NCI-H774 (cell line): ENCODE results near the gene COL4A1.

ENCODE experiments used
- DNase-seq: peaks from one replicate; lab custom pipeline; 2025; lab: John Stamatoyannopoulos, UW

The COL4A1 gene

DNA sequence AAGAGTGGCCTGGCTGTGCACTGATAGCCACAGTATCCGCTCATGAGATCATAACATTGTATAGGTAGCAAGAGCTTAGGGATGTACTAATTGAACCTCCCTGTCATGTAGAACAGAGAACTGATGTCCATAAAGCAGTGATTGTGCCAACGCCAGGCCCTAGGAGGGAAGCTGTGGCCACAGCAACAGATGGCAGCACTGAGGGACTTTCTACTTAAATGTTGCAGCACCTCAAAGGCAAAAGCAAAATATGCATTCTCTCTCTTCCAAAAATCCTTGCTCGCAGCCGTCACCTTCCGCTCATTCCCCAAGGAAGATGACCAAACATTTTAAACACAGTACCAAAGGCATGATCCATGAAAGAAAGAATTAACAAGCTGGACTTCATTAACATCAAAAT, 32.3 kb downstream of the COL4A1 start:
- DNase-seq = no peak

DNA sequence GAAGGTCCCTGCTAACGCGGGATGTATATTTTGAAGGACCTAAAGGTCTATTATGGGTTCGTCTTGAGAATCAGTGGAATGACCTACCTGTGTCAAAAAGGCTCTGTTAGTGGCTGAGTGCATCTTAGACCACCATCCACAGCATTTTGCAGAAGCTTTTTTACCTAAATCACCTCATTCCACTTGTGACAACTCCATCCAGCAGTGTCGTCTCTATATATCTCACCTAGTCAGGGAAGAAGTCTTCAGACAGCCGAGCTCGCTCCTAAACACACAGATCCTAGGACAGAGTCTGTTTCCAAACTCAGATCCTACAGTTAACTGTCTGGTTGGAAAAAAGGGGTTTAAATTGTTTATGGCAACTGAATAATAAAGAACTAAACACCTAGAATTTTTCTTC, 33.7 kb downstream of the COL4A1 start:
- no peak for DNase-seq

DNA sequence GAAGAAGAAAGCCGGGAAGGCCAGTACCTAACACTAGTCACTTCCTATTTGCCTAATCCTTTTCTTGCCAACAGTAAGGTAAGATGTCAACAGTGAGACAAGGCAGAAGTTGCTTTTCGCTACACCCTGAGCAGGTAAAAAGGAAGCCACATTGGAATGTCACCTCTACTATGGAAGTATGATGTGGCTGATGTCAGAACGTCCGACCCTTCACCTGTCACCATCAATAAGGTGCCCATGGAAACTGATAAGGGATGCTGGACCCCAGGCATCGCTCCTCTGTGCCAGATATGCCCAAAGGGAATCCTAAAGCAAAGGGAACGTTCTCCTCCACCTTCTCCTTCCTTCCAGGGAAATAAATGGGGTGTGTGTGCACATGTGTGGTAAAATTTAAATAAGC, 34.3 kb downstream of the COL4A1 start:
- no peak for DNase-seq

DNA sequence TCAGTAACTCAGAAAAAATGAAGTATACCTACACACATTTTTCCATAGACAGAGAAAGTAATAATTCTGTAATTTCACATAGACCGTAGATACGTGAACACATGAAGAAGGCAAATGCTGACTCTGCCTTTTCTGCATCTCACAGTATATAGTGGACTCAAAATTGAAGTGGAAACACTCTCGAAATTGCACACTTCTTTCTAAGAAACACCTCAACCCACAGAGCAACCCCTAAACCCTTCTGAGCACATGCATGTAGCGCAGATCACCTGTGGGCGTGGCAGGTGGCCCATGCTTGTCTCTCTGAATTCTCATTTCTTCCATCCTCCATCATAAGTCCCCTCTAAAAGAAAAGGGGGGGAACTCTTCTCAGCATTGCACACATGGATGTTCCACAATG, 34.7 kb downstream of the COL4A1 start:
- no peak for DNase-seq

DNA sequence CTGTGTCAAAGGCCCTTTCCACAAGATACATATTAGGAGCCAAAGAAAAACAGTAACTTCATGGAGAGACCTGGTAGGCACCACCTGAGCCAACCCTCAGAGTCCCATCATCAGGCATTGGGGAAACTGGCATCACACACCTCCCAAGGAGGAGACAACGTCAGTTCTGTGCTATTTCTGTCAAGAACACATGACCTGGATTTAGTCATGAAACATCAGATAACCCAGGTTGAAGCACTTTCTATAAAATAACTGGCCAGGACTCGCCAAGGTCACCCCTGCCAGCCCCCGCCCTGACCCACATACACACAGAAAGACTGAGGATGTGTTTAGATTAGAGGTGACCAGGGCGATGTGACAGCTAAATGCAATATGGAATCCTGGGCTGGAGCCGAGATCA, 35.6 kb downstream of the COL4A1 start:
- DNase-seq = no peak

DNA sequence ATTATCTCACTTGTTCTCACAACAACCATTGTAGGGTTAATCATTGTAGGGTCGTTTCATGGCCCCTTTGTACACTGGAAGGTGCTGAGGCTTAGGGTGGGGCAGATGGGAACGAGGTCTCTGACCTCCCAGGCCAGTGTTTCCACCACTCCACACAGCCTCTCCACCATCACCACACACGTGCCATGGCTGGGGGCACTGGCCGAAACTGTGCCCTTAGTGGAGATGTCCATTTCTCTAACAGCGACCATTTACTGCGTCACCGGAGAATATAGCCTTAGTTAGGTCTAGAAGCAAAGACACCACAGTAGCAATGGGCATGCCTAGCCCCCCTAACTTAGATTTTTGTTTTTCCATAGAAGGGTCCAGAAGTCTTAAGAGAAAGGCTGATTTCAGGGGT, 36.5 kb downstream of the COL4A1 start:
- DNase-seq = no peak

DNA sequence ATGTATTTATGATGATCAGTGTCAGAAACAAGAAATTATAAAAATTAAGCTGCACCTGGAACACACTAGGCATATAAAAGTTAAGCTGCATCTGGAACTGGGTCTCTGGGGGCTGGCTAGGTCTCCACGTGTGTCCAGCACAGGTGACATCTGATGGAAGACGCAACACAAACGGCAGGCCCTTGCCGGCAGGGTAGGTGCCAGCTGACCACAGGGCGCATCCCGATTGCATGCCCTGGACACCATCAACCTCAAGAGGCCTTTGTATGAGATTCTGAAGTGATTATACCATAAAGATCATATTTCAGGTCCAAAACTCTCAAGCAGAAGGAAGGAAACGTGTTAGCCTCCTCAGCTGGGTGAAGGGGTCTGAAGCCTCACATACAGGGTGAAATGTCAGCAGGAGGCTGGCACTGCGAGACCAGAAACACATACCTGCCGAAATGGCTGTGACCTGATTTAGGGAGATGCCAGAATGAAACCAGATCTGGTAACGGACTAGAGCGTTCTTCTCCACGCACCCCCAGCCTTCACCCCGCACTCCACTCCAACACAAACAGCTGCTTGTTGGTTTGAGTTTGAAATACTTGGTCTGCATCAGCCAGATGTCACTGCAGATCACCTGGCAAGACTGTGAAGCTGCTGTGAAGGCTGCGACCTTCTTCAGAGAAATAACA, 37.3 kb downstream of the COL4A1 start:
- DNase-seq = no peak

DNA sequence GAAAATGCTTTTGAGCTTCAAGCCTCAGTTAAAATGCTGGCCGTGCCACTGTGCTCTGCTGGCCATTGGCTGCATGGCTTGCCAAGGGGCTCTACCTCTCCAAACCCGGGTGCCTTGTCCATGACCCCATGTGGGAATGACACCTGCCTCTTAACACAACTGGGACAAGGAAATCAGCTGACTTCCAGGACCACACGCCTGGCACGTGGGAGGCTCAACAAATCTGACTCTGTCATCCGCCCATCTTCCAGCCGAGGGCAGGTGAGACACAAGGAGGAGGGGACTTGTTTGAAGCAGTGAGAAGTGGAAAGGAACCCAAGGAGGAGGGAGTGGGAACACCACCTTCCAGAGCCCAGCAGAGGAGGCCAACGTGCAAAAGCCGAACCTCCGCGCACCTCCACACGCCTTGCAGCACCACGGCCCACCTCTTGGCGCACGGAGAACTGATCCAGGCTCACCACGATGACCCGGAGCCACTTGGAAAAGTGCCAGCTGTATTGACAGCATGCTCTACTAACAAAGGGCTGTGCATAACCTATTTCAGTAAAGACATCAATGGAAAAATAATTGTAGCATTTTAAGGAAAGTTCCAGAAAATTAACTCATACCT, 38.3 kb downstream of the COL4A1 start:
- DNase-seq = no peak

DNA sequence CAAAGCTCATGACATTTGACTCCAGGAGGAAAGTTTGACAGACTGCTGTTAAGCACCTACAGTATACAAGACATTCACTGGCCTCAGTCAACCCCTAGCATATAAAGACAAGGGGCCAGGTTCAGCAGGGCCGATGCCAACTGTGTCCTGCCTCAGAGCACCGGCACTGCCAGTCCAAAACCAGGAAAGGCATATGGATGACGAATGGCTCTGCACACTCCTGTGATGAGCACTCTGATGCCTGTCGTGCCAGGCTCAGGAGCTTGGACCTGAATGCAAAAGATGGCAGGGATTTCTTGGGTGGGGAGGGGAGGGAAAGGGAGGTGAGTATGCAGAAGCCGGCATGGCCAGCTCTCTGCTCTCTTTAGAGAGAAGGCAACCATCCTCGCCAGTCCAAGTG, 38.9 kb downstream of the COL4A1 start:
- no peak for DNase-seq

DNA sequence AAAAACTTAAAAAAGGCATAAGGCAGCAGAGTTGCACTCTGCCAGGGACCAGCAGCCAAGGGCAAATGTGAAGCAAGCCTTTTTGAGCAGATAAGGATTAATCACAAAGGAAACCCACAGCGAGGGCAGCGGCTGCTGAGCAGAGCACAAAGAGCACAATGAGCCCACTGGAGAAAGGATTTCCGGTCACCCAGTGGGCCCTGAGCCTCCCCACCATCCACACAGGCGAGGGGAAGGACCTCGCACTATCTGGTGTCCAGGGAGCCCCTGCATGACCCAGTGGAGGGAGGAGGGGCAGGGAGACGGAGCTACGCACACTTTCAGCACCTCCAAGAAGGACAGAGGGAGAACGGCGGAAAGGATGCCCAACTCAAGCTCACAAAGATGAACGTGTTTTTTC, 40.0 kb downstream of the COL4A1 start:
- no peak for DNase-seq

DNA sequence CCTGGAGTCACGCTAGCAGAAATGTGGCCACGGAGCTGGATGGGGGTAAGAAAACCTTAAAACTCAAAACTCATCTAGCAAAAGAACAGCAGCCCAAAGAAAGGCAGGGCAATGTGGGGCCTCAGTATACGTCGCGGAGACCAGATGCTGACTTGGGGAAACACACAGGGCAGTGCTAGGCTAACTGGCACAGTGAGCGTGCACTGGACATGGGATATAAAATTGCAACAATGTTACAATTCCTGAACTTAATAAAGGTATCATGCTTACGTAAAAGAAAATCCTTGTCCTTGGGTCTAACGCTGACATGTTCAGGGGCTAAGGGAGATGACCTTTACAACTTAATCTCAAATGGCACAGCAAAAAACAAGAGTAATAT, 40.5 kb downstream of the COL4A1 start:
- DNase-seq = no peak

DNA sequence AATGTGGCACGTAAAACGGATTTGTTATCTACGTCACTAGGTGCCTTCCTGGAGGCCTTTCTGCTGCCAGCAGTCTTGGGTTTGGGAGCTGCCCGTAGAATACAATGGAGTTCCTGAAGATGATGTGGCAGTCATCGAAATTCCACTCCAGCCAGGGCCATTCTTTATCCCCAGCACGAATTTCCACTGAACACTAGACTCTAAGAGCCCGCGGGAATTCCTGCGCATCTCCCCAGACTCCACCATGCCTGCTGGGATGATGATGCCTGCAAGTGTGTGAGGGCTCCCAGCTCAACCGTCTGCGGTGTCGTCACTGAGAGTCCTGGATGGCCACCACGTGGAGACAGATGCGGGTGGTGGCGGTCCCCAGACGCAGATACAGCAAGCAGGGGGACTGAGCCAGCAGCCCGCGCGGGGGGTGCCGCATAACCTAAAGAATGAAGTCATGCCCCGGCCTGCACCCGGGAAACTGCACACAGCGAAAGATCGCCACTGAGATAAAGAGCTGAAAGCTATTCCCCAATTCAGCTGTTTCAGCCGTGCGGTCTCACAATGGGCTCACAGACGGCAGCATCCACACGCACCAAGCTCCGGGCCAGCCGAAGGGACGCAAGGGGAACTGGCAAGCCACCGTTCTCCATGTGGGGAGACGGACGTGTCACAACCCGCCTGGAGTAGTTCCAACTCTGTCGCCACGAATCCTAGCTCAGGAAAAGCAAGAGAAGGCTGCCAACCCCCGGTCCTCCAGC, 41.1 kb downstream of the COL4A1 start:
- DNase-seq = no peak

DNA sequence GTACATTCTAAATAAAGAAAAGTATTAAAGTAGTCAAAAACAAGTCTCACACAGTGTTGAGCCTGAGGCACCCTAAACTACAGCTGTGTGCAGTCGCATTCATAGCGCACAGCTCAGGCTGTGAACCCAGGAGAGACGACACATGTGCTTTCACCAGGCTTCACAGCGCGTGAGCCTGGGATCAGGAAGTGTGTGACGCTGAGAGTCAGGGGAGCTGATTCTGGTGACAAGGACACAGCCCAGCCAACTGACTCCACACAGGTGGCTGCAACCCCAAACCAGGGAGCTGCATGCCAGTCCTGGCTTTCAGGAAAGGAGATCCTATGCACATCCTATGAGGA, 41.6 kb downstream of the COL4A1 start:
- DNase-seq = no peak

DNA sequence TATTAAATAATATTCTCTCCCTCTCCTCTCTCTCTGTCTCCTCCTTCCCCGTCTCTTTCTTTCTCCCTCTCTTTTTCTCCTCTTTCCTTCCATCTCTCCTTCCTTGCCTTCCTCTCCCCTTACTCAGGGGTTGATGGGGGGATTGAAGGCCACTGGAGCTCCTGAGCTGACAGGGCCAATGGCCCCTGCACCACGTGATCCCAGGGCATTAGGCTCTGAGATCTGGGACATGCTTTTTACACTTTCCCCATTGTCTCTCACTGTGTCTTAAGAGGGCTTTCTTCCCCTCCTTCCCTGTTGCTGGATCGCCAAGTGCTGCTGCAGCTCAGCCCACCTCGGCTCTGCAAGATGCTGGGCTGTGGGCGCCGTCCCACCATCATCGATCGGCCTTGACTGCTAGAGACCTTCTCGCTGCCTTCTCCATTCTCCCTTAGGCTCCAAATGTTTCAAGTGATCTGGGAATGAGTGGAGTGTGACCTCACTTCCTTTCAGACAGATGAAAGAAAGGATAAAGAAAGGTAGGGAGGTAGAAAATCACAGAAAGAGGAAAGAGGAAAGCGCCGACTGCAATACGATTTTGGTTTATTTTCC, 42.2 kb downstream of the COL4A1 start:
- DNase-seq = no peak

DNA sequence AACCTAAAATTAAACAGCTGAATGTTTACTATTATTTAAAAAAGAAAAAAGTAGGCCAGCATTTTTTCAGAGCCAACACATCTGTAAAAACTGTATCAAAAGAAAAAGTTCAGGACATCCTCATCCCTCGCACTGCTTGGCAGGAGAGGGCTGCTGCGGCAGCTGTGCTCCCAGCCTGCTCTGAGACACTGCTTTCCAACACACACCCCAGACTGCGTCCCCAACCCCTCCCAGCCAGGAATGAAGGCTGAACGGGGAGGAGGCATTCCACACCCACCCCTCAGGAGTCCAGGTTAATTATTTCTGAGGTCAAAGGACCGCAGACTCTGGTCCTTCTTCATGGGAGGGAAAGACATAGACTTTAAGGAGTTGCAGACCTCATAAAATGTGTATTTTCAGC, 43.1 kb downstream of the COL4A1 start:
- DNase-seq = no peak

DNA sequence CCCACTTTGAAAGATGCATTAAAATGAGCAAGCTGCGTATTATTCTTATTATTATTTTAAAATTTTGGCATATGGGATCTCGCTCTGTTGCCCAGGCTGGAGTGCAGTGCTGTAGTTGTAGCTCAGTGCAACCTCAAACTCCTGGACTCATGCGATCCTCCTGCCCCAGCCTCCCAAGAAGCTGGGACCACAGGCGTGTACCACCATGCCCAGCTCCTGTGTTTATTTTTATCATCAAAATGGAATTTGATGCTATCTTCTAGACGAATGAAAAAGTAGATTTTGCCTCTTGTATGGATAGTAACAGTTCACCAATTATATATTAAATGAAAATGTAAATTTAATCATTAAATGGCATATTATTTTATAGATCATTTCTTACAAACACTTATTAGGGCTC, 43.6 kb downstream of the COL4A1 start:
- DNase-seq = no peak

DNA sequence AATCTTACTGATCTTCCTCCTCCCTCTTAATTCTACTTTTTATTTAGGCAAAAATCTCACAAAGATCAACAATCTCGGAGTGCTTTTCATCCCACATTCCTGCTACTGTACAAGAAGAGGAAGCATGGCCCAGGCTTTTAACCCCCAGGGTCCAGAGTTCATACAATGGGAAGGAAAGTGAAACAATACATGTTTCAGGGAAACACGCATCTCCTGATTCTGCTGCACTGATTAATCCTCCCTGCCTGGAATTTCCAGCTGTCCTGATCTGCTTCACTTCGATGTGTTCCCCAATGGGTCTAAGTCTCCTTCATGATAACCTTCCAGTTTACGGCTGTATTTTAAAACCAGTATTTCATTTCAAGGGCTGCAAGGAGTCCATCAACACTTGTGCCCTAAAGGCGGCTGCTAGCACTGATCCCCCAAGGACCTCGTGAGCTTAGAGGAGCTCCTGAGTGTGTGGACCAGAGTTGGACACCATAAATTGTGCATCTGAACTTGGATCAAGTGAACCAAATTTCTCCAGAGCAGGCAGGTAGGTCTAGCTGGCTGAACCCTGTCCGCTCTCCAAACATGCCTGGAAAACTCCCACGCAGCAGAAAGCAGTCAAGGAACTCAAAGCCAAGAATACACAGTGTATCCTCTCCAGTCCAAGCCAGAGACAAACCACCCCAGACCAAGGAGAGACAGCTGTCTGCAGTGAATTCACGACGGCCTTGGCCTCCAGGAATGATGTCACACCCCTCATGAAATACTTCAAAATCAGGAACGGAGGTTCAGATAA, 44.3 kb downstream of the COL4A1 start:
- no peak for DNase-seq

DNA sequence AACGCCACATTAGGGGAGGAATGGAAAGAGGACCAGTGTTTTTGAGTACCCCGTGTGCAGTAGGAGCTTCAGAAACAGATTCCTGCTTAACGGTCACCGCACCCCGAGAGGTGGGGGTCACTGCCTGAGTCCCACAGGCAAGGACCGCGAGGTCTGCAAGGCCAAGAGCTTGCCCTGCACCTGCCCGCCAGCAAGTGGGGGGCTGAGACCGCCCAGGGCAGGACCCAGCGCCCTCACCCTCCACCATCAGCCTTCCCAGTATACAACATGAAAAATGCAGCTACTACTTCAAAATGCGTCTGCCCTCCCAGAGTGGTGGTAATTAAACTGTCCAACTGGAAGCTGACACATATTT, 44.9 kb downstream of the COL4A1 start:
- DNase-seq = no peak

DNA sequence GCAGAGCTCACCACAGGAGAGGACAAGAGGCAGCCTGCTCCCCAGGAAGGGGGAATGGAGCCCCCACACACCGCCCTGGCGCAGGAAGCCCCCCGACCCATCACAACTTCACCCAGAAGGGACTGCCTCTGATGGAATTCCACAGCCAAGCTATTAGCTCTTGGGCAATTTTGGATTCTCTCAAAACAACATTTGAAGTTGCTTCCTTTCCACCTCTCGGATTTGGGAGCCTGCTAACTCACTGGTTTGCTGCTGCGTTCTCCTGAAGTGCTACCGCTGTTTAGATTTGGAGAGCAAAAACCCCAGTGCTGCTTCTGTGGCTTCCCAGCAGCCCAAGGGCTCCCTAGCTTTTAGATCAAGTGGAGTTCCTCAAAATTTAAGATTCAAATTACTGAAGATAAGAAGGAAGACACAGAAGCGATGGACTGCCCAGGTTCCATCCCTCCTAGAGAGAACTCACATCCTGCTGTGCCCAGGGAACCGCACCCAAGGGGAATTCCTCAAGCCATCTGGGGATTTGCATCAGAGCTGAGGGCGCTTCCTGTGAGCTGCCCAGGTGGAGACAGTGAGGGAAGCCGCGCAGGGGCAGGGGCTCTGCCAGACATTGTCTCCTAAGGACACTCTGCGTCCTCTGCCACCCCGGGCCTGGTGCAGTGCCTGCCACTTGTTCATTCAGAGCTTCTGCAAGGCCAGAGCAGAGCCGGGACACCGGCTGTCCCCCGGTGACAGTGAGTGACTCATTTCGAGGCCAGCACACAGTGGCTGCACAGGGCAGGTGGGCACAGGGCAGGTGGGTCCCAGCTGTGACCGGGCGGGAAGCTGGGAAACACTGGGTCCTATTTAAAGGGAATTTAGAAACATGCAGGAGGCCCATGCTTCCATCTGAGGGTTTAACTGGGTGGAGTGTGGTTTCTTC, 45.5 kb downstream of the COL4A1 start:
- no peak for DNase-seq

DNA sequence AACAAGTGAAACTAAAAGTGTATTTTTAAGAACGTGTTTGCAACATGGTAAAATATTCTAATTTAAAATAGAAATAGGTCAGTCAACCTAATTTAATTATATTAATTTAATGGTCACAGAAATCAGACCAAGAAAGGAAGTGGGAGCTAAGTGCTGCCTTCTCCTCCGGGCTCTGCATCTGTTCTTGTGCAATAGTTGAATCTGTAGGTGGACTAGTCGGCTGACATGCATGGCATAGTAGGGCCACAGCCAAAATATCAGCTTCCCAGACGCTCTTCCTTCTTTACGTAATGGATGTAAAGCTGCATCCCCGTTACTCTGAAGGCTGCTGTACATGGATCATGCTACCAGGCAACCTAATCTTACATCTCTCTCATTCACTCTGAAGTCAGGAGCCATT, 47.3 kb downstream of the COL4A1 start:
- DNase-seq = no peak

DNA sequence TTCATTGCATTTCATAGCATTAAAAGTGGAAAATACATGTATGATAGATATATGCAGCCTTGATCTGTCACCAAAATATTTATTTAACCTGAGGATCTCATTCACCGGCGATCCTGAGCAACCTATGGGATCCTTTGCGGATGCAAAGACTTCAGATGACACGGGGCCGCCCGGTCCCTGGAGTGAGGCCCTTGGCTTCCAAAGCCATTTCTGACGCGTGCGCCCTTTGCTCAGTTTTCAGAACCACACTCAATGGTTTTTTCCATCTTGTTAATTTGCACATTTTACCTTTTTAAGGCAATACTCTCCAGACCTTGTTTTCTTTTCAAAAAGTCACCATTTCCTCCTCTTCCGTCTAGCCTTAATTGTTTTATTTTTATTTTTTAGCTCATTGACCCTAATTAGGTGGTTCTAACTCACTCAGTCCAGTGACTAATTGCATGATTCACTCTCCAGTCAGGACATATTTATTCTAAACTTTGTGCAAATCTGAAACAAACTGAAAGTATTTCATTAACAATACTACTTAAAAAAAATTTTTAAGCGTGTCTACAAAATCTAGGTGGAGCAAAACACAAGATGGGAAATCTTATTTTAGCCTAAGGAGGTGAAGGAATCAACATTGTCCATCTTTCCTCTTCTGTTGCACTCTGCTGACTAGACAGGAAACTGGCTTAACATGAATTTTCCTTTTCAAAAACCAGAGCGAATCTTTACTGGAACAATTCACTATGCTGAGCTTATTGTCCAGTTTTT, 47.9 kb downstream of the COL4A1 start:
- no peak for DNase-seq
